Measurements from ENCODE around the gene VWA3B. TPM values are rescaled to one million over a fixed set of nuclear protein-coding genes. Genes with fewer than 3 reads are reported as not detected.

The VWA3B gene
- total RNA-seq, 6 experiments from 2014 or later: 0.09 to 0.24 (median 0.13) TPM; not detected in 2

DNA sequence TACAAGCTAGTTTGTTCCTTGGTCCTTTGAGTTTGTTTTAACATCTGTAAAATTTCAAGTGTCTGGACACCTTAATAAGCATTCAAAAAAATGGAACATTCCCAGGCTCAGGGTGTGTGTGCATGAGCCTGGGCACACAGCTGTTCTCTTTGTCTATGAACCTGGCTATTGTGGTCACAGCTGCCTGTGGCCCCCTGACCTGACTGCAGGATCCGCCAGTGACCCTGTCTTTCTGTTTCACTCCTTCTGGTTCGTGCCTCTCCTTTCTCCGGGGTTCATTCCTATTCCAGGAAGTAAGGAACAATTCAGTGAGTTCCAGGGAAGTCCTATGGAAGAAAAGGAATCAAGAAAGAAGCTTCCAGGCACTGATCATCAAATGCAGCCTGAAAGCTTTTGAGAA is 35.6 kb downstream of the VWA3B start:
- WGBS (ENCODE audit: insufficient coverage, low coverage, low lambda C conversion rate, missing lambda C conversion rate): 44% methylated on average over 3 of the region's 3 CpGs

DNA sequence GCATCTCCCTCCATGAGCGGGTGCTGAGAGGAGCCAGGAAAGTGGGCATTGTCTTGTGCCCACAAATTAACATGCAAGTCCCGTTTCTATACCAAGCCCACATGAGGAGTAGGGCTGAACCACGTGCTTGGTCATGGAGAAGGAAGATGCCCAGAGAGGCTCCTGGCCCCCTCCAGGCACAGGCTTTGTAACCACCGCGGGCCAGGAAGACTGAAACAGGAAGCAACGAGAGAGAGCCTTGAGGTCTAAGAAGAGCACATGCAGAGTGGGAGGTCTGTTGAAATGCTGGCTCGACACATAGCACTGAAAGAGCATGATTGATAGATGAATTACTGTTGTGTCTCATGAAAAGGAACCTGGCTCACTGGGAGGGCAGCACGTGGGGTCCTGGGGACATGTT is 36.3 kb downstream of the VWA3B start:
- DNase-seq (no peak), ATAC-seq (peak in 2 of 4 donors; percentile 21 to 23)
- Histone ChIP-seq H3K4me1 (no peaks in the 10 kb centered on the region), H3K4me3 (no peak overlapping the region), H3K27ac (no peak overlapping the region), H3K36me3 (no peaks in the 10 kb centered on the region), H3K9me3 (no peaks in the 10 kb centered on the region), H3K27me3 (no peaks in the 10 kb centered on the region)
- intact Hi-C loops (cut with DNase I): no loop called here
- TF ChIP-seq POLR2A (IDR thresholded peaks at IDR 0.05) (no peak), CTCF (IDR thresholded peaks at IDR 0.05) (no peak)
- 54% methylated on average over 6 of the region's 8 CpGs for WGBS (ENCODE audit: insufficient coverage, low coverage, low lambda C conversion rate, missing lambda C conversion rate)

More for the DNA sequence above, 35.6 kb downstream of the VWA3B start:
- Histone ChIP-seq H3K27ac (no peak overlapping the region), H3K4me1 (no peaks in the 10 kb centered on the region), H3K36me3 (no peaks in the 10 kb centered on the region), H3K4me3 (no peak overlapping the region), H3K27me3 (no peaks in the 10 kb centered on the region), H3K9me3 (no peaks in the 10 kb centered on the region)
- intact Hi-C loops (cut with DNase I): no loop called here
- TF ChIP-seq CTCF (IDR thresholded peaks at IDR 0.05) (no peak), POLR2A (IDR thresholded peaks at IDR 0.05) (no peak)
- ATAC-seq (no peak), DNase-seq (no peak)

DNA sequence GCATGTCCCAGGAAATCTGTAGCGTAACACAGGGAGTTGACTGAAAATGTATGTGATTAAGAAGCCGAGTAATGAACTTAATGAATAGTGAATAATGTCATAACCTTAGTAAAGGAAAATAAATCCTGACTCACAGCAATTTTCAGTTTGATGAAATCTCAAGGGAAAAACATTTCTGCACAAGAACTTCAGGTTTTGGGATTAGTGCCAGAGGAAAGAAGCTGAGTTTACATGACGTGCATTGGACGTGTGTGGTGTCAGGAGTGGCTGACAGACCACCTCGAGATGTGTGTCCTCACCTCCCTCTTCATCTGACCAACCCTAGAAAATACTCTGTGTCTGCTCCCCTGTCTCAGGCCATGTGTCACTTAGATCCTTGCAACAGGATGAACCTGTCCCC is 39.1 kb downstream of the VWA3B start:
- no peaks in the 10 kb centered on the region for H3K27me3 ChIP-seq
- ATAC-seq (no peak), DNase-seq (no peak)
- H3K4me1 ChIP-seq: no peaks in the 10 kb centered on the region
- TF ChIP-seq POLR2A (IDR thresholded peaks at IDR 0.05) (no peak), CTCF (IDR thresholded peaks at IDR 0.05) (no peak)
- H3K36me3 ChIP-seq: no peaks in the 10 kb centered on the region
- 57% methylated on average over 5 of the region's 5 CpGs for WGBS (ENCODE audit: insufficient coverage, low coverage, low lambda C conversion rate, missing lambda C conversion rate)
- intact Hi-C loops (cut with DNase I): no loop called here
- no peak overlapping the region for H3K27ac ChIP-seq
- H3K4me3 ChIP-seq: no peak overlapping the region
- no peaks in the 10 kb centered on the region for H3K9me3 ChIP-seq

DNA sequence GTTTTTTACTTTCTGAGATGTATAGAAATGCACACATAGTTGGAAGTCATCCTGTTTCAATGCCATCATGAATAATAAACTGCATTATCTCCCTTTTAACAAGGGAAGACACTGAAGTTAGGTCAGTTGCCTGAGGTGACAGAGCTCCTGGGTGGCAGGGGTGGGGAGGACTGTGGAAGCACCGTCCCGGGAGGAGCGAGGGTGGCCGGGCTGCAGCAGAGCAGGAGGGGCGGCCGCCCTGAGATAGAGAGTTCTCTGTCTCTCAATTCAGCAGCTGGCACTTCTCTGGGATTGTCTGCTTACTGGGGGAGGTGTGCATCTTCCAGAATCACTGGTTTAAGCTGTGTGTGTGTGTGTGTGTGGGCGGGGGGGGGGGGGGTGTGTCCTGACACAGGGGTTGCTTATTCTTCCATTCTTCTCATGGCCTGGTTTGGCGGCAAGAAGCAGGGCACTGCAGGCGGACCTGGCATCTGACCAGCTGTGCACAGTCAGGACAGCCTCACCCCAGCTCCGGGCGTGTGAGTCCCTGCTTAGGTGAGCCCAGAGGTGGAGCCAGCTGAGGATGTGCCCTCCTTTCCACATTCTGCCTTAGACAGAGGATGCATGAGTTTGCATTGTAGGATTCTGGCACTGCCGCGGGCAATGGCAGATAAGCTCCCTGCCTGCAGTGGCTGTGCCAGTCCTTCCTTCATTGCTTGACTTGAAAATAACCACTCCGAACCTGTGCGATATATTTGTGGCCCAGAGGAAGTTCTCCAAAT is 40.4 kb downstream of the VWA3B start:
- WGBS (ENCODE audit: insufficient coverage, low coverage, low lambda C conversion rate, missing lambda C conversion rate): 95% methylated on average over 8 of the region's 15 CpGs
- H3K27me3 ChIP-seq: no peaks in the 10 kb centered on the region
- H3K9me3 ChIP-seq: no peaks in the 10 kb centered on the region
- DNase-seq (no peak), ATAC-seq (no peak)
- intact Hi-C loops (cut with DNase I): no loop called here
- TF ChIP-seq POLR2A (IDR thresholded peaks at IDR 0.05) (no peak), CTCF (IDR thresholded peaks at IDR 0.05) (no peak)
- no peak overlapping the region for H3K27ac ChIP-seq
- H3K4me1 ChIP-seq: no peaks in the 10 kb centered on the region
- no peak overlapping the region for H3K4me3 ChIP-seq
- no peaks in the 10 kb centered on the region for H3K36me3 ChIP-seq
